MCF 10A (cell line): ENCODE data around the gene CCDC73. TPM values are rescaled to one million over a fixed set of nuclear protein-coding genes. Genes with fewer than 3 reads are reported as not detected.
"Not testable (repeated sequence)": the region's sequence is repeated elsewhere in the genome, so short reads cannot be mapped to it uniquely, and the experiment has no call there.

Experiments used
- BruUV-seq: library from RNA; stranded (reverse); fragments of 400-500 nt; replicated peaks from 2 replicates; lab custom pipeline; 2021; lab: Mats Ljungman, UMichigan
- CTCF ChIA-PET: fragments of 300-600 bp; sonication (Branson Sonifier 250); formaldehyde crosslinking; extraction: SDS; loops from one replicate; lab custom pipeline; 2021; ENCODE audit warnings: antibody characterized with exemption, inconsistent platforms; lab: Yijun Ruan, JAX
- POLR2A ChIA-PET: fragments of 300-600, 350-650 bp; sonication (Branson Sonifier 250); formaldehyde crosslinking; extraction: SDS; loops from one replicate; lab custom pipeline; 2020; ENCODE audit warnings: antibody characterized with exemption, inconsistent platforms; lab: Yijun Ruan, JAX
- DNase-seq: peaks from one replicate; pipeline ENCODE4 v3.0.0-alpha.2; 2018; ENCODE audit not compliant: unreplicated experiment
- H3K27ac Mint-ChIP-seq: one replicate; pipeline ENCODE4 v1.8.0; 2022; ENCODE audit warnings: mild to moderate bottlenecking, low read depth, mixed read lengths; ENCODE audit not compliant: unreplicated experiment
- H3K27me3 Mint-ChIP-seq: one replicate; pipeline ENCODE4 v1.8.0; 2022; ENCODE audit warnings: mixed read lengths; ENCODE audit not compliant: insufficient read depth, unreplicated experiment
- H3K36me3 Mint-ChIP-seq: one replicate; pipeline ENCODE4 v1.8.0; 2022; ENCODE audit warnings: mild to moderate bottlenecking, moderate library complexity, mixed read lengths; ENCODE audit not compliant: insufficient read depth, unreplicated experiment
- H3K4me1 Mint-ChIP-seq: one replicate; pipeline ENCODE4 v1.8.0; 2022; ENCODE audit warnings: mixed read lengths; ENCODE audit not compliant: insufficient read depth, unreplicated experiment
- H3K4me3 Mint-ChIP-seq: one replicate; pipeline ENCODE4 v1.8.0; 2022; ENCODE audit warnings: mild to moderate bottlenecking, moderate library complexity, mixed read lengths; ENCODE audit not compliant: unreplicated experiment
- H3K9me3 Mint-ChIP-seq: one replicate; pipeline ENCODE4 v1.8.0; 2022; ENCODE audit warnings: mixed read lengths; ENCODE audit not compliant: unreplicated experiment
- intact Hi-C: fragments of 100-400 bp; cut with micrococcal nuclease; formaldehyde crosslinking; loops from 2 replicates; pipeline ENCODE4 v1.14.1; 2022
- total RNA-seq: library from RNA; stranded (reverse); gene quantifications from 2 replicates; pipeline ENCODE4 v1.2.3, GENCODE V29; 2022
- TF ChIP-seq, protein P1 (sequence below): fragments of 200-600 bp; IDR thresholded peaks from one replicate; pipeline ENCODE4 v1.8.0; 2022; ENCODE audit warnings: antibody characterized with exemption, mild to moderate bottlenecking; ENCODE audit not compliant: unreplicated experiment

The CCDC73 gene
- total RNA-seq, 1 experiment from 2014 or later: 0.09 TPM

DNA sequence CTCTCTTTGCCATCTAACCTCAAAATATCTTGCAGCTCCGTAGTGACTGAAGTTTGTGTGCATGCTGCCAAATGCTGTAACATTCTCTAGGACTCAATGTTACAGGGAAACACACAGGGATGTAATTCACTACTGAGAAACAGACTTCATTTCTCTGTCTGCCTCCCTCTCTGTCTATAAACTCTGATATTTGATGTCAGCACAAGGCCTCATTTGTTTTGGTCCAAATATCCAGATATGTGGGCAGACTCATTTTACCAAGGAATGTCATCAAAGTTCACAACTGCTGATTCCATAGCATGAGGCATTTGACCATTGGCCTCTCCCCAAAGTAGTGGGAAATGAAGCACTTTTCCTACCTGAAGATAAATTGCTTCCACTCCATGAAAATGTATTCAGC lies 32.8 kb upstream of the CCDC73 start:
- Mint-ChIP-seq H3K9me3 (no peaks in the 10 kb centered on the region), H3K27me3 (no peaks in the 10 kb centered on the region), H3K27ac (no peak overlapping the region), H3K4me3 (no peak overlapping the region), H3K36me3 (no peaks in the 10 kb centered on the region), H3K4me1 (peaks cover 1% of the 10 kb centered on the region)
- intact Hi-C loops: loop anchor here (5.0 kb wide), 1 partner anchor 65 kb away; the partner anchor contains the start of gene QSER1
- POLR2A ChIA-PET: interaction anchor here (1.4 to 9.1 kb wide), 2 partner anchors 11 to 67 kb away, joined by 3 to 76 read pairs; partner anchors contain the start of gene QSER1
- no TSS peak for BruUV-seq
- no peak for DNase-seq
- TF ChIP-seq, protein P1, sequence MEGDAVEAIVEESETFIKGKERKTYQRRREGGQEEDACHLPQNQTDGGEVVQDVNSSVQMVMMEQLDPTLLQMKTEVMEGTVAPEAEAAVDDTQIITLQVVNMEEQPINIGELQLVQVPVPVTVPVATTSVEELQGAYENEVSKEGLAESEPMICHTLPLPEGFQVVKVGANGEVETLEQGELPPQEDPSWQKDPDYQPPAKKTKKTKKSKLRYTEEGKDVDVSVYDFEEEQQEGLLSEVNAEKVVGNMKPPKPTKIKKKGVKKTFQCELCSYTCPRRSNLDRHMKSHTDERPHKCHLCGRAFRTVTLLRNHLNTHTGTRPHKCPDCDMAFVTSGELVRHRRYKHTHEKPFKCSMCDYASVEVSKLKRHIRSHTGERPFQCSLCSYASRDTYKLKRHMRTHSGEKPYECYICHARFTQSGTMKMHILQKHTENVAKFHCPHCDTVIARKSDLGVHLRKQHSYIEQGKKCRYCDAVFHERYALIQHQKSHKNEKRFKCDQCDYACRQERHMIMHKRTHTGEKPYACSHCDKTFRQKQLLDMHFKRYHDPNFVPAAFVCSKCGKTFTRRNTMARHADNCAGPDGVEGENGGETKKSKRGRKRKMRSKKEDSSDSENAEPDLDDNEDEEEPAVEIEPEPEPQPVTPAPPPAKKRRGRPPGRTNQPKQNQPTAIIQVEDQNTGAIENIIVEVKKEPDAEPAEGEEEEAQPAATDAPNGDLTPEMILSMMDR: no peak
- CTCF ChIA-PET: interaction anchor here (1.5 kb wide), 1 partner anchor 17 kb away, joined by 8 read pairs; no protein-coding TSS in a partner anchor

DNA sequence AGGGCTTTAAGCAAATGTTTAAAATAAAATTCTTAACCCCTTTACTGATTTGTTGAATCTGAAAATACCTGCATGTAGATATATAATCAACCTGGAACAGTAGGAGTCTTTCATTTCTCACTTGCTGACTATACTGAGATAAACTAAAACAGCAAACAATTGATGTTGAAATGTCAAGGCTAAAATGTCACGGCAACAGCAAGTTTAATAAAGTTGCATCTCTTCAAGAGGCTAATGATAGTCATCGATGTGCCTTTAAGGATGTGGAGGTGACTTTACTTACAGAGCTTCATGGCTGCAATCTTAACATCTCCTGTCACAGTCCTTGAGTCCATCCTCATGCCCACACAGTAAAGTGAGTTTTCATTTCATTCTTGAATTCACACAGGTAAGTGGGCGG lies 31.7 kb upstream of the CCDC73 start:
- no peaks in the 10 kb centered on the region for H3K36me3 Mint-ChIP-seq
- no peak overlapping the region for H3K27ac Mint-ChIP-seq
- BruUV-seq: no TSS peak
- no peak for DNase-seq
- TF ChIP-seq, protein P1: no peak
- no peak overlapping the region for H3K4me3 Mint-ChIP-seq
- H3K27me3 Mint-ChIP-seq: no peaks in the 10 kb centered on the region
- H3K9me3 Mint-ChIP-seq: no peaks in the 10 kb centered on the region
- POLR2A ChIA-PET: interaction anchor here (1.4 to 9.1 kb wide), 2 partner anchors 12 to 68 kb away, joined by 3 to 76 read pairs; partner anchors contain the start of gene QSER1
- CTCF ChIA-PET: interaction anchor here (0.7 to 1.5 kb wide), 3 partner anchors 16 to 101 kb away, joined by 4 to 8 read pairs (median 6); no protein-coding TSS in a partner anchor
- H3K4me1 Mint-ChIP-seq: peaks cover 12% of the 10 kb centered on the region
- intact Hi-C loops: loop anchor here (5.0 kb wide), 1 partner anchor 66 kb away; the partner anchor contains the start of gene QSER1

DNA sequence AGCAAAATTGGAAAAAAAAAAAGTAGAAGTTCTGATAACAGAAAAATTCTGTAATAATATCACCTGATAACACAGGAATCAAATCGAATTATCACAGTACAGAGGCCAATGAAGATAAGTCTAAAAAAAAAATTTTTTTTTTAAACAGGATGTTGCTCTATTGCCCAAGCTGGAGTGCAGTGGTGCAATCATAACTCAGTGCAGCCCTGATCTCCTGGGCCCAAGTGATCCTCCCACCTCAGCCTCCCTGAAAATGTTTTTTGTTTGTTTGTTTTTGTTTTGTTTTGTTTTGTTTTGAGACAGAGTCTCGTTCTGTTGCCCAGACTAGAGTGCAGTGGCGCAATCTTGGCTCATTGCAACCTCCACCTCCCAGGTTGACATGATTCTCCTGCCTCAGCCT lies 29.2 kb upstream of the CCDC73 start:
- H3K4me3 Mint-ChIP-seq, BruUV-seq, POLR2A ChIA-PET, H3K36me3 Mint-ChIP-seq, H3K9me3 Mint-ChIP-seq, intact Hi-C loops, H3K27me3 Mint-ChIP-seq, H3K27ac Mint-ChIP-seq: not testable (repeated sequence)
- CTCF ChIA-PET: interaction anchor here (0.6 to 1.0 kb wide), 2 partner anchors 116 to 189 kb away, joined by 3 read pairs; no protein-coding TSS in a partner anchor
- DNase-seq: peak; percentile 27
- peaks cover 18% of the 10 kb centered on the region for H3K4me1 Mint-ChIP-seq

DNA sequence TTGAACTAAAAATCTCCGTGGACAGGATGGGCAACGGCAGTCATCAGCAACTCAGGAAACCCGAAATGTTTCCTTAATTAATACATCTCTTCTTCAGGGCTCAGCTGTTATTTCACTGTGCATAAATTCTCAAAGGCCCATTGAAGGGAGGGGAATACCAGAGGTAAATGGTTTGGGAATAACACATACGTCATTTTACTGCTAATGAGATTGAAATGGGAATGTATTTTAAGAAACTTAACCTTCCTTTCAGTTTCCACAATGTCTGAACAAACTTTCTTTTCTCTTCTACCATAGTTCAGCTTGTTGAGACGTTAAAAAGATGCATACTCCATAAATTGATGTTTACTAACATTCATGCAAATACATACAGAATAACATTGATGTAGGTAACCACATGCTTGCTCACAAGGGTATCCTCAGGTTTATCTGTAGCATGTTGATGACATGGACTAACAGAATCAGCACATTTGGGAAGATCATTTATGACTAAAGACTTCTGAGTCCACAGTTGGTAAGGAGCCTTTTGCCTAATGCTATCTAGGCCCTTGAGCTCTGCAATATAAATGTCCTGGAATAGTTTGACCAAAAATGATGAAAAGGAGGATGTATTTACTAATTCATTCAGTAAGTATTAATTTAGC lies 27.6 kb upstream of the CCDC73 start:
- Mint-ChIP-seq H3K4me1 (peaks cover 18% of the 10 kb centered on the region), H3K27ac (no peak overlapping the region), H3K4me3 (no peak overlapping the region), H3K36me3 (no peaks in the 10 kb centered on the region), H3K27me3 (no peaks in the 10 kb centered on the region), H3K9me3 (no peaks in the 10 kb centered on the region)
- intact Hi-C loops: no loop called here
- ChIA-PET CTCF (interaction anchor here (0.6 to 0.9 kb wide), 3 partner anchors 65 to 96 kb away, joined by 3 read pairs; no protein-coding TSS in a partner anchor), POLR2A (interaction anchor here (1.0 to 1.1 kb wide), 3 partner anchors 70 to 239 kb away, joined by 3 to 4 read pairs (median 3); partner anchors contain the start of gene QSER1)
- no peak for DNase-seq
- BruUV-seq: no TSS peak
- TF ChIP-seq, protein P1: no peak
